ENCODE measurements around the gene PHLPP1. TPM values are rescaled to one million over a fixed set of nuclear protein-coding genes. Genes with fewer than 3 reads are reported as not detected.

PHLPP1 gene
- polyA plus RNA-seq, 2 of the 4 experiments (the other 2 are of a cell fraction): 6.5 to 12.1 TPM

DNA sequence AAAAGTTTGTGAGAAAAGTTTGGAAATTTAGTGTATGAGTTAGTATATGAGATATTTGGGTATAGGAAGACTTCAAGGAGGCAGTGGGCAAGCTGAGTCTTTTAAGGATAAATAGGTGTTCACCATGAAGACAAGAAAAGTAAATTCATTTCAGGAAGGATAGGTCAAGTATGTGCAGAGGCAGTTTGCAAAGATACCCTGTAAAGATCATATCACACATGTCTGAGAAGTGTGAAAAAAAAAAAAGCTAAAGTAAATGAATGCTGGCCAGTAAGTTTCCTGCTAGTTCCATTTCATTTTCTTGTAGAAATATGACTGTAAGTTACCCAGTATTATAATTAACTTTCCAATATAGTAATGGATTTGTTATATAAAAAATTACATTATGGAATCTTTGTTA, 131.0 kb downstream of the PHLPP1 start (continued):
- TF ChIP-seq FOXS1 (CRISPR knock-in tag; IDR thresholded peaks at IDR 0.05) (no peak), BHLHE40 (IDR thresholded peaks at IDR 0.05; ENCODE audit: low read depth, low read length) (no peak), EHMT2 (IDR thresholded peaks at IDR 0.05; ENCODE audit: low read depth) (no peak), ZC3H11A (IDR thresholded peaks at IDR 0.05) (no peak)
- TF ChIP-seq, protein P1, sequence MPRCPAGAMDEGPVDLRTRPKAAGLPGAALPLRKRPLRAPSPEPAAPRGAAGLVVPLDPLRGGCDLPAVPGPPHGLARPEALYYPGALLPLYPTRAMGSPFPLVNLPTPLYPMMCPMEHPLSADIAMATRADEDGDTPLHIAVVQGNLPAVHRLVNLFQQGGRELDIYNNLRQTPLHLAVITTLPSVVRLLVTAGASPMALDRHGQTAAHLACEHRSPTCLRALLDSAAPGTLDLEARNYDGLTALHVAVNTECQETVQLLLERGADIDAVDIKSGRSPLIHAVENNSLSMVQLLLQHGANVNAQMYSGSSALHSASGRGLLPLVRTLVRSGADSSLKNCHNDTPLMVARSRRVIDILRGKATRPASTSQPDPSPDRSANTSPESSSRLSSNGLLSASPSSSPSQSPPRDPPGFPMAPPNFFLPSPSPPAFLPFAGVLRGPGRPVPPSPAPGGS (IDR thresholded peaks at IDR 0.05): no peak
- TF ChIP-seq, protein P2, sequence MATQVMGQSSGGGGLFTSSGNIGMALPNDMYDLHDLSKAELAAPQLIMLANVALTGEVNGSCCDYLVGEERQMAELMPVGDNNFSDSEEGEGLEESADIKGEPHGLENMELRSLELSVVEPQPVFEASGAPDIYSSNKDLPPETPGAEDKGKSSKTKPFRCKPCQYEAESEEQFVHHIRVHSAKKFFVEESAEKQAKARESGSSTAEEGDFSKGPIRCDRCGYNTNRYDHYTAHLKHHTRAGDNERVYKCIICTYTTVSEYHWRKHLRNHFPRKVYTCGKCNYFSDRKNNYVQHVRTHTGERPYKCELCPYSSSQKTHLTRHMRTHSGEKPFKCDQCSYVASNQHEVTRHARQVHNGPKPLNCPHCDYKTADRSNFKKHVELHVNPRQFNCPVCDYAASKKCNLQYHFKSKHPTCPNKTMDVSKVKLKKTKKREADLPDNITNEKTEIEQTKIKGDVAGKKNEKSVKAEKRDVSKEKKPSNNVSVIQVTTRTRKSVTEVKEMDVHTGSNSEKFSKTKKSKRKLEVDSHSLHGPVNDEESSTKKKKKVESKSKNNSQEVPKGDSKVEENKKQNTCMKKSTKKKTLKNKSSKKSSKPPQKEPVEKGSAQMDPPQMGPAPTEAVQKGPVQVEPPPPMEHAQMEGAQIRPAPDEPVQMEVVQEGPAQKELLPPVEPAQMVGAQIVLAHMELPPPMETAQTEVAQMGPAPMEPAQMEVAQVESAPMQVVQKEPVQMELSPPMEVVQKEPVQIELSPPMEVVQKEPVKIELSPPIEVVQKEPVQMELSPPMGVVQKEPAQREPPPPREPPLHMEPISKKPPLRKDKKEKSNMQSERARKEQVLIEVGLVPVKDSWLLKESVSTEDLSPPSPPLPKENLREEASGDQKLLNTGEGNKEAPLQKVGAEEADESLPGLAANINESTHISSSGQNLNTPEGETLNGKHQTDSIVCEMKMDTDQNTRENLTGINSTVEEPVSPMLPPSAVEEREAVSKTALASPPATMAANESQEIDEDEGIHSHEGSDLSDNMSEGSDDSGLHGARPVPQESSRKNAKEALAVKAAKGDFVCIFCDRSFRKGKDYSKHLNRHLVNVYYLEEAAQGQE (IDR thresholded peaks at IDR 0.05): no peak

DNA sequence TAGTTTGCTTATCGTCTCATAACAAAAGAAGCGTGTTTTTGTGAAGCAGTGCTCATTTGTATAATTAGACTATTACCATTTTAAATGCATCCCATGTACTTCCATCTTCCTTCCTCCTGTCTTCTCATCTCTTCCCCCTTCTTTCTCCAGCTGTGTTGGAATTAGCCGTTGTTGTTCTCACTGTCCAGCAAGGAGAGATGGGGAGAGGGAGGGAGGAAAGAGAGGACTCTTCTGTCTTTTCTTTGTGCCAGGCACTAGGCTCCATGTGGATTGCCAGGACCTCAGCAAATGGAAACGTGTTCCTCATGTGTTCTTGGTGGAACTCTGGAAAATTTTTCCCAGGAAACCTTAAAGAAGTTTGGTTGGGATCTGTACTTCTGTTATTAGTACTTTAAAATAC, 131.7 kb downstream of the PHLPP1 start:
- CTCF ChIA-PET: no interaction called here
- FAIRE-seq: no peak
- TF ChIP-seq MAFK (IDR thresholded peaks at IDR 0.05; ENCODE audit: partially characterized antibody) (no peak), HDAC2 (IDR thresholded peaks at IDR 0.05) (no peak), NFE2L2 (conservative IDR thresholded peaks at IDR 0.05; ENCODE audit: low read length) (no peak), NPAS2 (CRISPR knock-in tag; IDR thresholded peaks at IDR 0.05; ENCODE audit: borderline replicate concordance) (no peak), CEBPB (IDR thresholded peaks at IDR 0.05) (no peak), ESRRA (IDR thresholded peaks at IDR 0.05; ENCODE audit: borderline replicate concordance, low read length) (no peak), FOSB (CRISPR knock-in tag; IDR thresholded peaks at IDR 0.05) (no peak), FOXS1 (CRISPR knock-in tag; IDR thresholded peaks at IDR 0.05) (no peak), JUNB (IDR thresholded peaks at IDR 0.05) (no peak)
- TF ChIP-seq, protein P3, sequence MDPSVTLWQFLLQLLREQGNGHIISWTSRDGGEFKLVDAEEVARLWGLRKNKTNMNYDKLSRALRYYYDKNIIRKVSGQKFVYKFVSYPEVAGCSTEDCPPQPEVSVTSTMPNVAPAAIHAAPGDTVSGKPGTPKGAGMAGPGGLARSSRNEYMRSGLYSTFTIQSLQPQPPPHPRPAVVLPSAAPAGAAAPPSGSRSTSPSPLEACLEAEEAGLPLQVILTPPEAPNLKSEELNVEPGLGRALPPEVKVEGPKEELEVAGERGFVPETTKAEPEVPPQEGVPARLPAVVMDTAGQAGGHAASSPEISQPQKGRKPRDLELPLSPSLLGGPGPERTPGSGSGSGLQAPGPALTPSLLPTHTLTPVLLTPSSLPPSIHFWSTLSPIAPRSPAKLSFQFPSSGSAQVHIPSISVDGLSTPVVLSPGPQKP (IDR thresholded peaks at IDR 0.05; ENCODE audit: low read depth, low read length): no peak
- TF ChIP-seq, protein P4, sequence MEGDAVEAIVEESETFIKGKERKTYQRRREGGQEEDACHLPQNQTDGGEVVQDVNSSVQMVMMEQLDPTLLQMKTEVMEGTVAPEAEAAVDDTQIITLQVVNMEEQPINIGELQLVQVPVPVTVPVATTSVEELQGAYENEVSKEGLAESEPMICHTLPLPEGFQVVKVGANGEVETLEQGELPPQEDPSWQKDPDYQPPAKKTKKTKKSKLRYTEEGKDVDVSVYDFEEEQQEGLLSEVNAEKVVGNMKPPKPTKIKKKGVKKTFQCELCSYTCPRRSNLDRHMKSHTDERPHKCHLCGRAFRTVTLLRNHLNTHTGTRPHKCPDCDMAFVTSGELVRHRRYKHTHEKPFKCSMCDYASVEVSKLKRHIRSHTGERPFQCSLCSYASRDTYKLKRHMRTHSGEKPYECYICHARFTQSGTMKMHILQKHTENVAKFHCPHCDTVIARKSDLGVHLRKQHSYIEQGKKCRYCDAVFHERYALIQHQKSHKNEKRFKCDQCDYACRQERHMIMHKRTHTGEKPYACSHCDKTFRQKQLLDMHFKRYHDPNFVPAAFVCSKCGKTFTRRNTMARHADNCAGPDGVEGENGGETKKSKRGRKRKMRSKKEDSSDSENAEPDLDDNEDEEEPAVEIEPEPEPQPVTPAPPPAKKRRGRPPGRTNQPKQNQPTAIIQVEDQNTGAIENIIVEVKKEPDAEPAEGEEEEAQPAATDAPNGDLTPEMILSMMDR (IDR thresholded peaks at IDR 0.05): no peak
- POLR2A ChIA-PET: no interaction called here
- Histone ChIP-seq H3K27ac (no peak overlapping the region), H3K4me1 (peaks cover 8% of the 10 kb centered on the region; the same call in 2 of the 3 replicates), H3K4me3 (no peak overlapping the region), H3K9me3 (no peaks in the 10 kb centered on the region), H3K4me2 (no peak overlapping the region)
- ATAC-seq: no peak
- WGBS (ENCODE audit: missing lambda C conversion rate): 75% methylated on average over 4 of the region's 4 CpGs
- no peak for DNase-seq (ENCODE audit: low read depth in 1 of 2, low spot score in 1 of 2)

DNA sequence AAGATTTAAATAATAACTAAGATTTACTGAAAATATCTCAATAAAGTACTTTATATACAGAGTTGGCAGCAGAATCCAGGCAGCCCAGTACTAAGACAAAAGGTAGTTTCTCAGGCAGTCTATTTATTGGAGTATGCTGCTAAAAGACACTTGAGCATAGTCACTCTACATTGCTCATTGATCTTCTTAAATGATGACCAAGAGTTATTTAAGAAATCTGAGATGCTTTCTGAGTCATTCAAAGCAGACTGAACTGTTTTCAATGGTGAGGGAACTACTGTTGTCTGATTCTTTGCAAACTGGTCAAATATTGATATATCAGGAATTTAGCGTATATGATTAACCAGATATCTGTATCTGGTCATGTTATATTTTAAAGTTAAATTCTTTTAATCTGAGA, 133.6 kb downstream of the PHLPP1 start:
- Histone ChIP-seq H3K27ac (no peak overlapping the region), H3K4me2 (no peak overlapping the region), H3K4me1 (peaks cover 8% of the 10 kb centered on the region; the same call in 2 of the 3 replicates), H3K4me3 (no peak overlapping the region), H3K9me3 (no peaks in the 10 kb centered on the region)
- WGBS (ENCODE audit: missing lambda C conversion rate): 93% methylated on average over 1 of the region's 1 CpG
- TF ChIP-seq SREBF2 (IDR thresholded peaks at IDR 0.05) (no peak), BHLHE40 (IDR thresholded peaks at IDR 0.05; ENCODE audit: low read depth, low read length) (no peak), RAD21 (conservative IDR thresholded peaks at IDR 0.05 in 1 of 2, IDR thresholded peaks at IDR 0.05 in 1 of 2) (no peak), NR3C1 (IDR thresholded peaks at IDR 0.05) (no peak), NFE2L2 (conservative IDR thresholded peaks at IDR 0.05; ENCODE audit: low read length) (no peak), POLR2AphosphoS2 (conservative IDR thresholded peaks at IDR 0.05; ENCODE audit: low read length) (no peak), FOSB (CRISPR knock-in tag; IDR thresholded peaks at IDR 0.05) (no peak), HOXB5 (CRISPR knock-in tag; IDR thresholded peaks at IDR 0.05) (no peak), CBX2 (IDR thresholded peaks at IDR 0.05; ENCODE audit: borderline replicate concordance, low read depth) (no peak), FOSL2 (IDR thresholded peaks at IDR 0.05) (no peak), FOSL2 (CRISPR knock-in tag; IDR thresholded peaks at IDR 0.05) (no peak), CHD2 (IDR thresholded peaks at IDR 0.05; ENCODE audit: low read length, partially characterized antibody) (no peak)
- TF ChIP-seq, protein P5, sequence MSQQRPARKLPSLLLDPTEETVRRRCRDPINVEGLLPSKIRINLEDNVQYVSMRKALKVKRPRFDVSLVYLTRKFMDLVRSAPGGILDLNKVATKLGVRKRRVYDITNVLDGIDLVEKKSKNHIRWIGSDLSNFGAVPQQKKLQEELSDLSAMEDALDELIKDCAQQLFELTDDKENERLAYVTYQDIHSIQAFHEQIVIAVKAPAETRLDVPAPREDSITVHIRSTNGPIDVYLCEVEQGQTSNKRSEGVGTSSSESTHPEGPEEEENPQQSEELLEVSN (IDR thresholded peaks at IDR 0.05; ENCODE audit: borderline replicate concordance, low read depth): no peak
- no peak for FAIRE-seq
- no peak for ATAC-seq
- no peak for DNase-seq (ENCODE audit: low read depth in 1 of 2, low spot score in 1 of 2)
- CTCF ChIA-PET: no interaction called here
- POLR2A ChIA-PET: no interaction called here
